Measurements from ENCODE around the gene MS4A15.

- TF ChIP-seq CTCF (IDR thresholded peaks at IDR 0.05), result no peak
- TF ChIP-seq POLR2A (IDR thresholded peaks at IDR 0.05), result no peak
Measured at GRCh38 chr11:60780774-60781173, 24.1 kb downstream of the MS4A15 start.
